Raji (cell line): Measurements from ENCODE around the gene PAFAH2.
A peak's percentile ranks its signal among the peaks of the same experiment; 100 is the strongest.

Experiments used
- POLR2A ChIP-seq: IDR thresholded peaks from 2 replicates; pipeline ENCODE4 v1.6.1; 2011; ENCODE audit warnings: low read depth, low read length, control low read depth; ENCODE audit not compliant: insufficient read depth

PAFAH2 gene

DNA sequence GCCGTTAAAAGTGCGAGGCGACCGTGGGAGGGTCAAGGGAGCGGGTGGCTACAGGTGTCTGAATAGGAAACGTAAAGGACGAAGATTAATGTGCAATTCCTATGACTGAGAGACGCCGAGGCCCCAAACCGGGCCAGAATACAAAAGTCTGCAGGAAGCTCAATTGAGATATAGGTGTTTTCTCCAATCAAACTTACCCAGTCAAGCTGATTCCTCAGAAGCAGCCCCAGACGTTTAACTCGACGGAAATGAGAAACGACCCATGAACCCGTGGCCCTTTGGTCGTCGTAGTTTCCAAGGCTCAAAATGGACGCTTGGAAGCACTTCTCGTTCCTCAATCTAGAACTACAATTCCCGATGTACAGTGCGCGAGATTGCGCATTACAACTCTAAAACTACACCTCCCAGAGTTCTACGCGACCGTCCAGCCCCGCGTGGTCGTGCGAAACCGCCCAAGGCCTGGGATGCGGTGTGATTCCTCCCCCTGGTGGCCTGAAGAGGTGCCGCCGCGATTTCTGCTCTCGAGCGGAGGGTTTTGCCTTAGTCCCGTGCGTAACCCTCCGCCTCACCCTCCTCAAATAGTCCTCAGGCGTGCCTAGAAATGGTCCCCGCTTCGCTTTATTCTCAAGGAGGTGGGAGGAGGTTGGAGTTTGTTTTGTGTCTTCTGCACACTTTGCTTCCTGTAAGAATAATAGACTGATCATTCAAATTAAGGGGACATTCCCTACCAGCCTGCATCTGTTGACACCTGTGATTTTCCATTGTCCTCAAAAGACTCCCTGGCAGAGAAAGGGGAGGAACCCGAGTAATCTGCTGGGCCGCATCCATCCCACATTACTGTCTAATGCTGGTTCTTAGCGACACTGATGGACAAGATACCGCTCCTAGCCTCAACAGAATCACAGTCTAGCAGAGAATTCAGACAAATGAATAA lies at the start of gene PAFAH2:
Gene PAFAH2, minus strand, starts transcription at position 236 of the 934 bp plus-strand sequence. CDS start 7,247 bp downstream, outside the sequence.
- peak; percentile 78 for TF ChIP-seq POLR2A

DNA sequence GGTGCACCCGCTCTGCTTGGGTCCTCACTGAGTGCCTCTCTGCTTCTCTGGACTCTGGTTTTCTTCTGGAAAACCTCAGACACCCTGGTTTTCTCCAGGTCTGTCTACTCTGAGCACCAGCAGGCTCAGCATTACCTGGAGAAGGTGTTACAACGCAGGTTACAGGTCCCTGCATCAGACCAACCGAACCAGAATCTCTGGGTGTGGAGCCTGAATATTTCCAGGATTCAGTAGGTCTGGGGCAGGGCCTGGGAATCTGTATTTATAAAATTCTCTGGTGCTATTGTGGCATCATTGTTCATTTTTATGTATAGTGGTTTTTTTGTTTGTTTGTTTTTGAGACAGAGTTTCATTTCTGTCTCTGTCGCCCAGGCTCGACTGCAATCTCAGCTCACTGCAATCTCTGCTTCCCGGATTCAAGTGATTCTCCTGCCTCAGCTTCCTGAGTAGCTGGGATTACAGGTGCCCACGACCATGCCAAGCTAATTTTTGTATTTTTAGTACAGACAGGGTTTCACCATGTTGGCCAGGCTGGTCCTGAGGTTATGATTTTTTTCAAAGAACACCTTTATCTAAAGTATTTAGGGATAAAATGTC lies 49.5 kb upstream of the PAFAH2 start:
- TF ChIP-seq POLR2A = no peak

DNA sequence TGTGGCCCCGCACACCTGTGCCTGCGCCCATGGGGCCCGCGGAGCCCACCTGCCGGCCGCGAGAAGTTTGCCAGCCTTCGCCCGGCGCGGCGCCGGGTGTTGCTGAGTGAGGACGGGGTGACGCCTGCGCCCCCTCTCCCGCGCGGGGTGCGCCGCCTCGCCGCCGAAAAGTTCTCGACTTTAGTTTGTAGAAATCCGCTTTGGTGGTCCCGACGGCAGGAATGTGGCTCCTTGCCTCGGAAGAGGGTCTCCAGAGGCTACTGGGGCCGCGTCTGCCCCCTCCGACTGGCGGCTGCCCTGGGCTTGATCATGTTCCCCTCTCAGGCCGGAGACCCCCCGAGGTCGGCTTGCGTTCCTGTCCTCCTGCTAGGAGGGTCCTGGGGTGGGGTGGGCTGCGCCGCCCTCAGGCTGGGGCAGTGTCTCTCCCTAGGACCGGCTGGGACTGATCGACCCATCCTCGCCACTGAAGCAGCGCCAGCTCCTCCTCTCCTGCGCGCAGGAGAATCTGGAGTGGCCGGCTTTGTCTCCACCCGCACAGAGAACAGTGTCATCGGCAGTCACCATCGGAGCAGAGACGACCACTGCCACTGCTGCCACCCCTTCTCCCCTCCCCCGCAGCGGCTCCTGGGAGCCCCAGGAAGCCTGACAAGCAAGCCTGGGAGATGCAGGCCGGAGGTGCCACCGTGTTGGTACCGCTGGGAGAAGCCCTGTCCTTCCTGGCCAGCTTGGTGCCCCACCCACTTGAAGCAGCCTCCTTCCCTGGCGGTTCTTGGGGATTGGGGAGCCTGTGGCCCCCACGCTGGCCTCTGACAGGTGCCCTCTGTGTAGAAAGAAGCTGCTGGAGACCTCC lies 48.6 kb upstream of the PAFAH2 start:
- TF ChIP-seq POLR2A = no peak

GRCh38 chr1:26045722-26046245 lies 47.9 kb upstream of the PAFAH2 start, which contains the start of gene SLC30A2:
Gene SLC30A2, minus strand, starts transcription at chr1:26046118. Its CDS starts 222 bp downstream, at chr1:26045896.
- TF ChIP-seq POLR2A = no peak

DNA sequence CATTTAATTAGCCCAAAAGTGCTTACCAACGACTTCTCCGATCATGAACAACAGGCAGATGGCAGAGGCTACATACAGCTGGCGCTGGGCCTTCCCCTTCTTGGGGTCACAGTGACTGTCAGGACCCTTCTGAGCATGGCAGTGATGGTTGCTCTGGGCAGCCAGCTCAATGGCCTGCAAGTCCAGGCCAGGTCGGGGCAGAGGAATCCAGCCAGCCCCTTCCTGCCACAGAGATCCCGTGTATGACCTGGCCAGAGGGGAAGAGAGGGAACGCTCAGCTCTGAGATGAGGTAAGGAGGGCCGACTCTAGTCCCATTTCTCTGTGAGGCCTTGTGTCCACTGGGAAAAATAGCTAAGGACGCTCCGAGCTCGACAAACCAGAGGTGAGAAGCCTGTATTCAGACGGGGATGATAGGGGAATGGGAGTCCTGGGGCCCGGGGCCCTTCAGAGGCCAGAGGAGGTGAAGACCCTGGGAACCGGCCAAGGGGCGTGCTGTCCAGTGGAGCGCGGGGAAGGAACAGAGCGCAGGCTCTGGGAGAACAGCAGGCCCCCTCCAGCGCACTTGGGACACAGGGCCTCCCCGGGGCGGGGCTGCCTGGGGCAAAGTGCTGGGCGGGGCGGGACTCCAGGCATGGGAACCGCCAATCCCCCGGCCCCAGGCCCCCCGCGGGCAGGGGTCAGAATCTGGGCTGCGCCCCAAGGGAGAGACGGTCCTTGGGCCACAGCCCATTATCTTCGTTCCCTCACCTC lies 47.3 kb upstream of the PAFAH2 start:
- no peak for TF ChIP-seq POLR2A

- TF ChIP-seq POLR2A = no peak
Measured at GRCh38 chr1:26044414-26044813, 46.6 kb upstream of the PAFAH2 start.

GRCh38 chr1:26043765-26044164 lies 45.9 kb upstream of the PAFAH2 start:
- no peak for TF ChIP-seq POLR2A

DNA sequence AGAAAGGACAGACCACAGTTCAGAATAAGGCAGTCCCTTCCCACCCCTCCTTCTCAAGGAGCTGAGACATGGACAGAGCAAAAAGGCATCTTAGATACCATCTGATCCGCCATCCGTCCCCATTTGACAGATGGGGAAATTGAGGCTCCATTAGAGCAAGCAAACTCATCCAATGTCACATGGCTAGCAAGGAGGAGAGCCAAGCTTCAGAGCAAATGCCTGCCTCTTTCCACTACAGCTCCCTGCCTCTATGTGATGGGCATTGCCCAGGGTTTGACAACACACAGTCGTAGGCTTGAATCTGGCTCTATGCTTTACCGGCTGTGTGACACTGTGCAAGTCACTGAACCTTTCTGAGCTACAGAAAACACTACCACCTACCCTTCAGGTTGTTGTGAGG lies 44.1 kb upstream of the PAFAH2 start:
- TF ChIP-seq POLR2A = no peak

- TF ChIP-seq POLR2A = no peak
Measured at GRCh38 chr1:26041401-26041800, 43.5 kb upstream of the PAFAH2 start.

- no peak for TF ChIP-seq POLR2A
Measured at GRCh38 chr1:26038904-26039303, 41.0 kb upstream of the PAFAH2 start.

DNA sequence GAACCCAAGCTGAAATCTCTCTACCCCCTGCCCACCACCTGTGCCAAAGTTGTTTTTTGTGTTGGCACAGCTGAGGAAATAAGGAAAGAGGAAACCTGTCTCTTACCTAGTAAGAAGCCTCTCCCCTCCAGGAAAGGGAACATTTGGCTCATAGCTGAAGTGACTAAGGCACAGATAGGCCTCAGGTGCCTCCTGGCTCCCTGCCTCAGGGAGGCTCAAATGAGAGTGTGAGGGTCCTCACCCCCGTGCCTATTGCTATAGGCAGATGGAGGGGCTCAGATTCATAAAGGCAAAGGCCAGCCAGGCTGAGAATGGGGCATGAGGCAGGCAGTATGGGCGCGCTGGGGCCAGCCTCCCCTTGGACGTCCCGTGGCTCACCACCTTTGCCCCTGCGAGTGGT lies 40.6 kb upstream of the PAFAH2 start:
- no peak for TF ChIP-seq POLR2A

DNA sequence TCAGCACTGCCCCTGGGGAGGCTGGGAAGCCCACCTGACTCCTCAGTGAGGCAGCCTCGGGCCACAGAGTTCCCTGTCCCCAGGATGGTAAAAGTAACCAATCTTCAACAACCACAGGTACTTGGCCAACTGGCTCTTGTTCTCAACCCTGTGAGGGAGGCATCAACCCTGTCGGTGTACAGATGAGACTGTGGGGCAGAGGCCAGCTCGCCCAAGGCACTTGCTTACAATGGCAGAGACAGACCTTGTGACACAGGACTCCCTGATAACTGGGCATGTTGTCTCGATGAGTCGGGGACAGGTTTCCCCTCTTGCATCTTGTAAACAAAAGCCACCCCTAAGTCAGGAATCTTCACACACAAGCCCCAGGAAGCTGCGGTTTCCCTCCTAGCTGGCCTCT lies 40.0 kb upstream of the PAFAH2 start:
- no peak for TF ChIP-seq POLR2A

DNA sequence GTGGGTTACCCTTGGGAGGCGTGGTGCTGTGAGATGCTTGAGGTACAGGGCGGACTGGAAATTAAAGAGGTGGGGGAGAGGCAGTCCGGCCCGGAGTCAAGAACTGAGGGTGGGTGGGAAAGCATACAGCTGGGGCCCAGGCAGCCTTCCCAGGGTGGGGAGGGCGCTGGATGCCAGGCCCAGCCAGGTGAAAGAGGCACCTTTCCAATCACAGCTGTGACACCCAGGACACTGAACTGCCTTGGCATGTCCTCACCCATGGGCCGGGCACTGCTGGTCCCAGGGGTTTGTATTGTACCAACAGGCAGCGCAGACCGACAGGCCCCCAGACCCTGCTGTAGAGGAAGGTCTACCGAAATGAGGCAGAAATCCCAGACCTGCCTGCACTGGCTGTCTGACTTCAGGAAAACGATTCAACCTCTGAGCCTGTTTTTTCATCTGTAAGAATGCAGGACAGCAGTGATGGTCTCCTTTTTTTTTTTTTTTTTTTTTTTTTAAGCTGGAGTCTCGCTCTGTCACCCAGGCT lies 39.0 kb upstream of the PAFAH2 start:
- no peak for TF ChIP-seq POLR2A
